Epidermal melanocyte (primary cell): ENCODE measurements around the gene KANK3.
"Not testable (repeated sequence)": the region's sequence is repeated elsewhere in the genome, so short reads cannot be mapped to it uniquely, and the experiment has no call there.

Experiments used
- DNase-seq: peaks from one replicate; pipeline ENCODE4 v3.0.0; 2011; ENCODE audit warnings: low spot score; ENCODE audit not compliant: insufficient read length

KANK3 gene

GRCh38 chr19:8371011-8371804, 28.1 kb upstream of the KANK3 start:
- no peak for DNase-seq

- no peak for DNase-seq
Observed at GRCh38 chr19:8370176-8371010, 27.3 kb upstream of the KANK3 start.

- peak; percentile 99 for DNase-seq
Observed at GRCh38 chr19:8367327-8368001, 24.4 kb upstream of the KANK3 start.

- no peak for DNase-seq
Observed at GRCh38 chr19:8366961-8367326, 23.9 kb upstream of the KANK3 start.

- DNase-seq = no peak
Observed at GRCh38 chr19:8366121-8366581, 23.1 kb upstream of the KANK3 start.

GRCh38 chr19:8363803-8364771, 21.0 kb upstream of the KANK3 start, which contains the start of gene ANGPTL4:
Gene ANGPTL4, plus strand, starts transcription at chr19:8364155. Its CDS starts 167 bp downstream, at chr19:8364322.
- DNase-seq = peak; percentile 79

- peak; percentile 81 for DNase-seq
Observed at GRCh38 chr19:8361921-8362793, 19.1 kb upstream of the KANK3 start.

- DNase-seq = no peak
Observed at GRCh38 chr19:8360196-8360595, 17.1 kb upstream of the KANK3 start.

- DNase-seq = no peak
Observed at GRCh38 chr19:8358948-8359347, 15.9 kb upstream of the KANK3 start.

GRCh38 chr19:8357007-8357521, 14.0 kb upstream of the KANK3 start:
- DNase-seq = no peak

- peak; percentile 9 for DNase-seq
Observed at GRCh38 chr19:8355631-8356402, 12.8 kb upstream of the KANK3 start.

GRCh38 chr19:8352845-8353244, 9.8 kb upstream of the KANK3 start:
- not testable (repeated sequence) for DNase-seq

- no peak for DNase-seq
Observed at GRCh38 chr19:8352134-8352827, 9.2 kb upstream of the KANK3 start.

GRCh38 chr19:8349629-8350372, 6.7 kb upstream of the KANK3 start:
- DNase-seq = not testable (repeated sequence)

GRCh38 chr19:8343483-8343844, 402 bp upstream of the KANK3 start:
- no peak for DNase-seq

- no peak for DNase-seq
Observed at GRCh38 chr19:8342316-8342683, 762 bp downstream of the KANK3 start.

GRCh38 chr19:8341504-8341903, 1.6 kb downstream of the KANK3 start:
- DNase-seq = not testable (repeated sequence)
